ENCODE data around the gene BOLL. TPM values are rescaled to one million over a fixed set of nuclear protein-coding genes. Genes with fewer than 3 reads are reported as not detected.

BOLL gene
- total and polyA plus RNA-seq, 3 experiments from 2014 or later = not detected

DNA sequence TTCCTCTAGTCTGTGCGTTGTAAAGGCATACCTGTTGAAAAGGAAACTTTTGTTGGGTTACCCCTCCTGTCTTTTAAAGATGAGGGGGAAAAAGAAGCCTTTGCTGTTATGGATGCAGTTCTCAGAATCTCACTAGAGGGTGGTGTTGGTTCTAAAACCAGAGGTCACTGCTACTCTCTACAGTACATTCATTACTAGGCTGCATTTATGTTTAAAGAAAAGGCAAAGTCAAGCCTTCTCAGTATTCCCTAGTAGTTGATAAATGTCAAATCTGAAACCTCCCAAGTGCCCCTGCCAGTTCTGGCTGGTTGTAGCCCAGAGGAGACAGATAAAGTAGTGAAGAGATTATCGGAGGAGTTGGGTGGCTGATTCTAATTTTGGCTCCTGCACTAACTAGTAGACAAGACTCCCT lies 17.9 kb upstream of the BOLL start:
- Histone ChIP-seq H3K9me3 (ENCODE audit: low read length) (no peaks in the 10 kb centered on the region), H3K27me3 (ENCODE audit: insufficient read depth, low read length, poor library complexity, severe bottlenecking) (peaks cover 6% of the 10 kb centered on the region), H3K4me3 (ENCODE audit: low read length) (no peak overlapping the region), H3K27ac (ENCODE audit: low read depth, low read length) (no peak overlapping the region), H3K4me1 (ENCODE audit: insufficient read depth, low read length) (peaks cover 16% of the 10 kb centered on the region), H3K36me3 (ENCODE audit: insufficient read depth, low read length) (no peaks in the 10 kb centered on the region)
- peaks cover 0 to 2% (median 0%) of the 10 kb centered on the region in 3 donors for H3K36me3 Mint-ChIP-seq
- peaks cover 19 to 48% of the 10 kb centered on the region in 2 donors for H3K27me3 Mint-ChIP-seq
- H3K4me3 Mint-ChIP-seq = peak overlapping the region; percentile 20 to 78 (median 44)
- peak in 2 of 5 donors; percentile 21 to 64 for DNase-seq
- ChIA-PET CTCF (interaction anchor here (1.8 kb wide), 2 partner anchors 325 to 493 kb away, joined by 9 to 15 read pairs; no protein-coding TSS in a partner anchor), POLR2A (no interaction called here)
- H3K27ac Mint-ChIP-seq = peak overlapping the region in 3 of 8 donors; percentile 13 to 48 (median 15)
- peaks cover 27 to 43% (median 35%) of the 10 kb centered on the region in 3 donors for H3K4me1 Mint-ChIP-seq
- H3K9me3 Mint-ChIP-seq = no peaks in the 10 kb centered on the region

DNA sequence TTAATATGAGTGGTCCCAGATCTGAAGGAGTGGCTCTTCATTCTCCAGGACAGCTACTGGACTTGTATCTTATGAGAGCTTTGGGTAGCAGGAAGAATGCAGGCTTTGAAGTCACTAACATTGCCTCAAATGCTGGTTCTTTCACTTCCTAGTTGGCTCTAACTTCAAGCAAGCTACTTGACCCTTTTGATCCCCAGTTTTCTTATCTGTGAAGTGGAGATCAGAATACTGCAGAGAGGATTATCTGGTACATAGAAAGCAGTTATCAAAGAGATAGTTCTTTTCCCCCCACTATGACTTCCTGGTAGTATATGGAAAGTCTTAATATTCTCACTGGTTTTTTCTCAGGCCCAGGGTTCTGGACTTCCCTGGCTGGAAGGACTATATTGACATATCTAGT lies 15.9 kb upstream of the BOLL start:
- Mint-ChIP-seq H3K4me3 (no peak overlapping the region), H3K4me1 (peaks cover 18 to 24% (median 21%) of the 10 kb centered on the region in 3 donors), H3K36me3 (peaks cover 0 to 2% (median 0%) of the 10 kb centered on the region in 3 donors), H3K9me3 (no peaks in the 10 kb centered on the region), H3K27ac (no peak overlapping the region), H3K27me3 (peaks cover 19 to 59% of the 10 kb centered on the region in 2 donors)
- CTCF ChIA-PET = interaction anchor here (1.1 to 1.5 kb wide), 2 partner anchors 12 to 496 kb away, joined by 4 read pairs; no protein-coding TSS in a partner anchor
- Histone ChIP-seq H3K9me3 (ENCODE audit: low read length) (no peaks in the 10 kb centered on the region), H3K27ac (ENCODE audit: low read depth, low read length) (no peak overlapping the region), H3K4me3 (ENCODE audit: low read length) (no peak overlapping the region), H3K36me3 (ENCODE audit: insufficient read depth, low read length) (no peaks in the 10 kb centered on the region), H3K4me1 (ENCODE audit: insufficient read depth, low read length) (peaks cover 13% of the 10 kb centered on the region), H3K27me3 (ENCODE audit: insufficient read depth, low read length, poor library complexity, severe bottlenecking) (peaks cover 6% of the 10 kb centered on the region)
- POLR2A ChIA-PET = no interaction called here
- DNase-seq = no peak

DNA sequence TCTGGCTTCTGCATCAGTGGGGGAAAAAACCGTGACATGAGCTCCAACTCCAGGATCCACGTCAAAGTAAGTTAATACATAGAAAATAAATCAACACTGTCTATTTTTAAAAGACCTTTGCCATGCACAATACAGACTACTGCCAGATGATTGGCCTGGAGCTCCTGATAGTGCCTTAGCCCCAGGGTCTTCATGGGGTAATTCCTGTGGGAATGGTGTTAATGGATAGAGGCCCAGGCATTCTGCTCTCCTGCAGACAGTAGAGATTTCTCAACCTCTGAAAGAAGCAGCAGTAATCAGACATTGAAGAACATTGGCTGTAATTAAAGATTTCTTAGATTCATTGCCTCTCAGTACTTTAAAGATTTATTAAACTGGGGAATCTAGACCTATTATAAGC lies 15.0 kb upstream of the BOLL start:
- Histone ChIP-seq H3K4me1 (ENCODE audit: insufficient read depth, low read length) (peaks cover 11% of the 10 kb centered on the region), H3K27me3 (ENCODE audit: insufficient read depth, low read length, poor library complexity, severe bottlenecking) (peaks cover 6% of the 10 kb centered on the region), H3K4me3 (ENCODE audit: low read length) (no peak overlapping the region), H3K27ac (ENCODE audit: low read depth, low read length) (no peak overlapping the region), H3K36me3 (ENCODE audit: insufficient read depth, low read length) (no peaks in the 10 kb centered on the region), H3K9me3 (ENCODE audit: low read length) (no peaks in the 10 kb centered on the region)
- H3K9me3 Mint-ChIP-seq = no peaks in the 10 kb centered on the region
- CTCF ChIA-PET = no interaction called here
- peaks cover 11 to 15% (median 13%) of the 10 kb centered on the region in 3 donors for H3K4me1 Mint-ChIP-seq
- H3K27ac Mint-ChIP-seq = no peak overlapping the region
- DNase-seq = no peak
- H3K36me3 Mint-ChIP-seq = peaks cover 0 to 2% (median 0%) of the 10 kb centered on the region in 3 donors
- POLR2A ChIA-PET = no interaction called here
- H3K27me3 Mint-ChIP-seq = peaks cover 15 to 60% of the 10 kb centered on the region in 2 donors
- H3K4me3 Mint-ChIP-seq = no peak overlapping the region

DNA sequence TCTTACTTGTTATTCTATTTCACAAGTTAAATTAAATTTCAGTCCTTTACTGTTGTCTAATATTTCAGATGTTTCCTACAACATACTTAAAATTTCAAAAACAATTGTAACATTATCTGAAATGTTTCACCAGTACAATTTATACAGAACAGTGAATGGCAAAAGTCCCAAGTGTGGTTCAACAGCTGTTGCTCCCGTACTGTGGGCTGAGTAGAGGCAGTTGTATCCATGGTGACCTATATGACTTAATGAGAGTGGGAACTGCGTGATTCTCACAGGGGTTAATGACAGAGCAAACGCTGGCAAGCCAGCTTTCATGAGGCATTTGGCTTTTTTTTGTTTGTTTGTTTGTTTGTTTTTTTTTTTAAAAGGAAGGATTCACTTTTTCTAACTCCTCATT lies 13.9 kb upstream of the BOLL start:
- Histone ChIP-seq H3K4me1 (ENCODE audit: insufficient read depth, low read length) (peaks cover 9% of the 10 kb centered on the region), H3K27ac (ENCODE audit: low read depth, low read length) (no peak overlapping the region), H3K36me3 (ENCODE audit: insufficient read depth, low read length) (no peaks in the 10 kb centered on the region), H3K9me3 (ENCODE audit: low read length) (no peaks in the 10 kb centered on the region), H3K27me3 (ENCODE audit: insufficient read depth, low read length, poor library complexity, severe bottlenecking) (peaks cover 6% of the 10 kb centered on the region), H3K4me3 (ENCODE audit: low read length) (no peak overlapping the region)
- H3K27ac Mint-ChIP-seq = no peak overlapping the region
- no peak for DNase-seq
- H3K27me3 Mint-ChIP-seq = peaks cover 12 to 64% of the 10 kb centered on the region in 2 donors
- H3K4me1 Mint-ChIP-seq = peaks cover 8 to 10% (median 9%) of the 10 kb centered on the region in 3 donors
- no peaks in the 10 kb centered on the region for H3K36me3 Mint-ChIP-seq
- no peak overlapping the region for H3K4me3 Mint-ChIP-seq
- H3K9me3 Mint-ChIP-seq = no peaks in the 10 kb centered on the region
- ChIA-PET CTCF (no interaction called here), POLR2A (no interaction called here)

DNA sequence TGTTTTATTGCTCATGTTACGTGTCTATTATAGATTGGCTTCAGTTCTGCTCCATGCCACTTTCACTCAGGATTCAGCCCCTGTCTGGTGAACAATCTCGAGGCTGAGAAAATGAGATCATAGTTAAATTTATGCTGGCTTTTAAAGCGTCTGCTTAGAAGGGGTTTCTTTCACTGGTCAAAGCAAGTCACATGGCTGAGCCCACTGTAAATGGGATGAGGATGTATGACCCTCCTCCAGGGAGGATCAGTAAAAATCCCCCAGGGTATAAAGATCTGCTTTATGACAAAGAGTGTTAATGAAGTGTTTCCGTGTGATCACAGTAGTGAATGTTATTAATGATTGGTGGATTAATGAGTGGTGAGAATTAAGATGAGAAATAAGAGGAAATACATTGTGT lies 13.1 kb upstream of the BOLL start:
- no peak overlapping the region for H3K4me3 ChIP-seq (ENCODE audit: low read length)
- peaks cover 12 to 67% of the 10 kb centered on the region in 2 donors for H3K27me3 Mint-ChIP-seq
- peaks cover 3 to 5% (median 4%) of the 10 kb centered on the region in 3 donors for H3K4me1 Mint-ChIP-seq
- H3K36me3 ChIP-seq (ENCODE audit: insufficient read depth, low read length) = no peaks in the 10 kb centered on the region
- no peak for DNase-seq
- H3K27ac ChIP-seq (ENCODE audit: low read depth, low read length) = no peak overlapping the region
- no peaks in the 10 kb centered on the region for H3K36me3 Mint-ChIP-seq
- peaks cover 6% of the 10 kb centered on the region for H3K27me3 ChIP-seq (ENCODE audit: insufficient read depth, low read length, poor library complexity, severe bottlenecking)
- no peak overlapping the region for H3K27ac Mint-ChIP-seq
- H3K4me1 ChIP-seq (ENCODE audit: insufficient read depth, low read length) = peaks cover 2% of the 10 kb centered on the region
- ChIA-PET POLR2A (no interaction called here), CTCF (no interaction called here)
- no peaks in the 10 kb centered on the region for H3K9me3 ChIP-seq (ENCODE audit: low read length)
- H3K9me3 Mint-ChIP-seq = no peaks in the 10 kb centered on the region
- H3K4me3 Mint-ChIP-seq = no peak overlapping the region

DNA sequence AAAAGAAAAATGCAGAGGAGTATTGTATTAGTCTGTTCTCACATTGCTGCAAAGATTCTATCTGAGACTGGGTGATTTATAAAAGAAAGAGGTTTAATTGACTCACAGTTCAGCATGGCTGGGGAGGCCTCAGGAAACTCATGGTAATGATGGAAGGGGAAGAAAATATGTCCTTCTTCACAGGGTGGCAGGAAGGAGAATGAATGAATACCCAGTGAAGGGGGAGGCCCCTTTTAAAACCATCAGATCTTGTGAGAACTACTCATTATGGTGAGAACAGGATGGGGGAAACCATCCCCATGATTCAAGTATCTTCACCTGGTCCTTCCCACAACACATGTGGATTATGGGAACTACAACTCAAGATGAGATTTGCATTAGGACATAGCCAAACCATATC lies 10.2 kb upstream of the BOLL start:
- Mint-ChIP-seq H3K36me3 (no peaks in the 10 kb centered on the region), H3K27me3 (peaks cover 22 to 69% of the 10 kb centered on the region in 2 donors), H3K27ac (no peak overlapping the region), H3K4me3 (no peak overlapping the region), H3K4me1 (no peaks in the 10 kb centered on the region), H3K9me3 (no peaks in the 10 kb centered on the region)
- DNase-seq = no peak
- Histone ChIP-seq H3K4me3 (ENCODE audit: low read length) (no peak overlapping the region), H3K27me3 (ENCODE audit: insufficient read depth, low read length, poor library complexity, severe bottlenecking) (peaks cover 6% of the 10 kb centered on the region), H3K36me3 (ENCODE audit: insufficient read depth, low read length) (no peaks in the 10 kb centered on the region), H3K4me1 (ENCODE audit: insufficient read depth, low read length) (no peaks in the 10 kb centered on the region), H3K27ac (ENCODE audit: low read depth, low read length) (no peak overlapping the region), H3K9me3 (ENCODE audit: low read length) (no peaks in the 10 kb centered on the region)
- ChIA-PET CTCF (no interaction called here), POLR2A (no interaction called here)

DNA sequence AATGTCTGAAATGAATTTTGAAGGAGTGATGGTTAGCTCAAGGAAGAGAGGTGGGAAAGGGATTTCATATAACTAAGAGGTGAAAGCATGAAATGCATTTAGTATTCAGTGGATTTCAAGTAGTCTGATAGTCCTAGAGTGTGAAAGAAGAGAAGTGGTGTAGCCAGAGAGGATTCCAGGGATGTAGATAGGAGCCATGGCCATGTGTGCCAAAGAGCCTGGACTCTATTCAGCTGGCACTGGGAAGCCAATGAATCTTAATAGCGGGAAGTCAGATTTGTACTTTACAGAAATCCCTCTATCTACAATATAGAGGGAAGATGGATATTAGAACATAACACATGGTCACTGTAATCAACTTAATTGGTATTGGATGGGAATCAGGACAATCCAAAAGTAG lies 8.3 kb upstream of the BOLL start:
- H3K27ac ChIP-seq (ENCODE audit: low read depth, low read length) = no peak overlapping the region
- no peaks in the 10 kb centered on the region for H3K36me3 Mint-ChIP-seq
- no peaks in the 10 kb centered on the region for H3K27me3 ChIP-seq (ENCODE audit: insufficient read depth, low read length, poor library complexity, severe bottlenecking)
- peaks cover 21 to 68% of the 10 kb centered on the region in 2 donors for H3K27me3 Mint-ChIP-seq
- no peak overlapping the region for H3K4me3 ChIP-seq (ENCODE audit: low read length)
- no peaks in the 10 kb centered on the region for H3K9me3 Mint-ChIP-seq
- no peaks in the 10 kb centered on the region for H3K4me1 Mint-ChIP-seq
- ChIA-PET POLR2A (no interaction called here), CTCF (interaction anchor here (1.3 kb wide), 1 partner anchor 503 kb away, joined by 3 read pairs; no protein-coding TSS in a partner anchor)
- no peaks in the 10 kb centered on the region for H3K4me1 ChIP-seq (ENCODE audit: insufficient read depth, low read length)
- H3K4me3 Mint-ChIP-seq = no peak overlapping the region
- H3K9me3 ChIP-seq (ENCODE audit: low read length) = no peaks in the 10 kb centered on the region
- no peaks in the 10 kb centered on the region for H3K36me3 ChIP-seq (ENCODE audit: insufficient read depth, low read length)
- no peak overlapping the region for H3K27ac Mint-ChIP-seq
- no peak for DNase-seq

DNA sequence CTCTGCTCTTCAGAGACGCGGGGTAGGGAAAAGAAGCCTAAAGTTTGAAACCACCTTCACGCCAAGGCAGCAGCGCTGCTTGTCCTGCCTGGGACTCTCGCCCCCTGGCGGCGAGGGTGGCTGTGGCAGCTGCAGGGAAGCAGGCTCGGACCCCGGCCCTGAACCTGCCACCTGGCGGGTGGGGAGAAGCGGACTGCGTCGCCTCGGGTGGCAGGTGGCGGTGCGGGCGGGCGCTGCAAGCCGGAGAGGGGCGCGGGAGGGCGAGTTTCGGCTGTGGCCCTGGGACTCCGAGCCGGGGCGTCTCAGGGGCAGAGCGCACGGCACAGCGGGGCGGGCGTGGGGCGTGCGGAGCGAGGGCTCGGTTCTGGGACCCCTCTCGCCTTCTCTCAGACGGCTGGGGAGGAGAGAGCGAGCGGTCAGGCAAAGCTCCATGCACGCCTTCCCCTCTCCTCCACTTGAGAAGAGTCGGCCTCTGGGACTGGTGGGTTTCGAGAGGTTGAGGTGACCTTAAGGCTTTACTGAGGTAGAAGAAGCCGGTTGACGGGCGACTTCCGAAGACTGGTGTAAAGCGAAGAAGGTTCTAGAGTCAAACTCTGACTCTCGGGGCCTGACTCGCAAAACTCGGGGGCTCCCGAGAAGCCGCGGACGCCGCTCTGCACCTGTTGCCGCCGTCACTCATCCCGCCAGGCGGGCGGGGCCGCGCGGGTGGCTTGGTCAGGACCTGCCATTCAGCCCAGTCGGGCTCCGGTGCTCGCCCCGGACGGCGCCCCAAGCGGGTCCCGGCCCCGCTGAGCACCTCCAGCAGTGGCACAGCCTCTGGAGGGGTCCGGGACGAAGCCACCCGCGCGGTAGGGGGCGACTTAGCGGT lies 1.1 kb upstream of the BOLL start:
- Mint-ChIP-seq H3K9me3 (no peaks in the 10 kb centered on the region), H3K27me3 (peaks cover 23 to 42% of the 10 kb centered on the region in 2 donors)

More for the DNA sequence above, 1.1 kb upstream of the BOLL start:
- no peaks in the 10 kb centered on the region for H3K36me3 Mint-ChIP-seq
- H3K4me3 Mint-ChIP-seq = peak overlapping the region; percentile 64 to 79 (median 72)
- Histone ChIP-seq H3K27ac (ENCODE audit: low read depth, low read length) (no peak overlapping the region), H3K4me1 (ENCODE audit: insufficient read depth, low read length) (no peaks in the 10 kb centered on the region), H3K36me3 (ENCODE audit: insufficient read depth, low read length) (no peaks in the 10 kb centered on the region), H3K27me3 (ENCODE audit: insufficient read depth, low read length, poor library complexity, severe bottlenecking) (peaks cover 4% of the 10 kb centered on the region), H3K4me3 (ENCODE audit: low read length) (peak overlapping the region; percentile 54), H3K9me3 (ENCODE audit: low read length) (no peaks in the 10 kb centered on the region)
- DNase-seq = peak; percentile 28 to 64 (median 48)
- peaks cover 0 to 2% (median 0%) of the 10 kb centered on the region in 3 donors for H3K4me1 Mint-ChIP-seq
- ChIA-PET CTCF (interaction anchor here (2.1 kb wide), 1 partner anchor 10 kb away, joined by 4 read pairs; no protein-coding TSS in a partner anchor), POLR2A (no interaction called here)
- H3K27ac Mint-ChIP-seq = no peak overlapping the region

Data from CD8-positive, alpha-beta memory T cell (primary cell).